DND-41 (cell line): ENCODE measurements around the gene RTN4RL1.

Experiments used
- ATAC-seq: fragments of 200-7000 bp; cut with Tn5 transposase; 3 replicates; pipeline ENCODE4 v1.9.1; 2021; ENCODE audit warnings: low read depth; ENCODE audit not compliant: insufficient read depth
- DNase-seq: peaks from one replicate; pipeline ENCODE4 v3.0.0-alpha.2; 2020
- H2AFZ ChIP-seq: 2 replicates; pipeline ENCODE4 v1.6.0; 2012; ENCODE audit warnings: low read depth, low read length
- H3K27ac ChIP-seq: 2 replicates; pipeline ENCODE4 v1.5.1; 2012; ENCODE audit warnings: low read length, inconsistent platforms
- H3K27me3 ChIP-seq: fragments of 200-600 bp; sonication (generic); 2 replicates; pipeline ENCODE4 v1.6.0; 2012; ENCODE audit warnings: low read length, mild to moderate bottlenecking, inconsistent platforms; ENCODE audit not compliant: insufficient read depth, poor library complexity
- H3K36me3 ChIP-seq: 2 replicates; pipeline ENCODE4 v1.5.1; 2012; ENCODE audit warnings: low read length, inconsistent platforms; ENCODE audit not compliant: insufficient read depth
- H3K4me1 ChIP-seq: 2 replicates; pipeline ENCODE4 v1.5.1; 2012; ENCODE audit warnings: mild to moderate bottlenecking, low read length; ENCODE audit not compliant: insufficient read depth
- H3K4me2 ChIP-seq: 2 replicates; pipeline ENCODE4 v1.6.0; 2012; ENCODE audit warnings: mild to moderate bottlenecking, moderate library complexity, low read length, inconsistent platforms; ENCODE audit not compliant: insufficient read depth
- H3K4me3 ChIP-seq, 2 experiments: fragments of 200-600 bp in 1 of 2; shearing (Covaris generic) in 1 of 2; 2 replicates each; pipeline ENCODE4 v1.5.1; 2012 to 2016; ENCODE audit warnings: inconsistent platforms in 2 of 2, low read length in 2 of 2, mild to moderate bottlenecking in 2 of 2, low read depth in 1 of 2, moderate library complexity in 1 of 2
- H3K79me2 ChIP-seq: 2 replicates; pipeline ENCODE4 v1.6.0; 2012; ENCODE audit warnings: low read length, inconsistent platforms; ENCODE audit not compliant: insufficient read depth
- H3K9ac ChIP-seq: 2 replicates; pipeline ENCODE4 v1.6.0; 2012; ENCODE audit warnings: low read depth, mild to moderate bottlenecking, inconsistent platforms, low read length, moderate library complexity
- H3K9me3 ChIP-seq: 2 replicates; pipeline ENCODE4 v1.5.1; 2012; ENCODE audit warnings: low read length, moderate library complexity, mild to moderate bottlenecking, inconsistent platforms; ENCODE audit not compliant: insufficient read depth, severe bottlenecking
- H4K20me1 ChIP-seq: 2 replicates; pipeline ENCODE4 v1.6.0; 2012; ENCODE audit warnings: low read length; ENCODE audit not compliant: insufficient read depth
- CTCF ChIP-seq: IDR thresholded peaks from 2 replicates; pipeline ENCODE4 v1.5.1; 2012; ENCODE audit warnings: borderline replicate concordance, low read length, moderate library complexity, mild to moderate bottlenecking; ENCODE audit not compliant: poor library complexity, severe bottlenecking; ENCODE audit errors: extremely low read depth
- EZH2 ChIP-seq: IDR thresholded peaks from 3 replicates; pipeline ENCODE4 v1.6.1; 2012; ENCODE audit warnings: borderline replicate concordance, low read depth, mild to moderate bottlenecking, moderate library complexity, low read length, inconsistent platforms; ENCODE audit not compliant: severe bottlenecking

RTN4RL1 gene

GRCh38 chr17:2024572-2025219 is 438 bp downstream of the RTN4RL1 start:
- Histone ChIP-seq H3K4me3 (peak overlapping the region; percentile 39 to 62), H3K9ac (peak overlapping the region; percentile 62), H4K20me1 (0 out of 2 replicates have a peak, but pooled peaks cover 1% of the 10 kb centered on the region), H3K79me2 (no peaks in the 10 kb centered on the region), H3K27me3 (peaks cover 44% of the 10 kb centered on the region), H2AFZ (peak overlapping the region; percentile 68), H3K4me1 (peaks cover 21% of the 10 kb centered on the region), H3K36me3 (no peaks in the 10 kb centered on the region), H3K9me3 (no peaks in the 10 kb centered on the region), H3K27ac (no peak overlapping the region), H3K4me2 (peak overlapping the region; percentile 86)
- no peak for DNase-seq
- TF ChIP-seq CTCF (no peak), EZH2 (peak; percentile 93)
- ATAC-seq = peak; percentile 43

- H3K9ac ChIP-seq = no peak overlapping the region; the same call in 1 of the 2 replicates
- H3K4me1 ChIP-seq = peaks cover 17% of the 10 kb centered on the region
- H2AFZ ChIP-seq = no peak overlapping the region
- peaks cover 52% of the 10 kb centered on the region for H3K27me3 ChIP-seq
- H4K20me1 ChIP-seq = no peaks in the 10 kb centered on the region; the same call in 1 of the 2 replicates
- H3K4me3 ChIP-seq = peak overlapping the region in 1 of 2 experiments; percentile 62; a peak in 1 of 4 replicates
- no peaks in the 10 kb centered on the region for H3K9me3 ChIP-seq
- peak overlapping the region; percentile 86 for H3K4me2 ChIP-seq
- ATAC-seq (no peak), DNase-seq (no peak)
- no peaks in the 10 kb centered on the region for H3K79me2 ChIP-seq
- no peak overlapping the region for H3K27ac ChIP-seq
- no peaks in the 10 kb centered on the region for H3K36me3 ChIP-seq
- no peak for TF ChIP-seq EZH2
- TF ChIP-seq CTCF = no peak
Measured at GRCh38 chr17:2023692-2024571, 1.2 kb downstream of the RTN4RL1 start.

GRCh38 chr17:2023256-2023655 is 1.9 kb downstream of the RTN4RL1 start:
- Histone ChIP-seq H3K36me3 (no peaks in the 10 kb centered on the region), H3K4me1 (peaks cover 17% of the 10 kb centered on the region), H3K27ac (no peak overlapping the region), H3K4me2 (no peak overlapping the region), H3K4me3 (no peak overlapping the region), H3K79me2 (no peaks in the 10 kb centered on the region), H2AFZ (no peak overlapping the region), H3K9ac (no peak overlapping the region), H3K27me3 (peaks cover 59% of the 10 kb centered on the region), H3K9me3 (no peaks in the 10 kb centered on the region), H4K20me1 (no peaks in the 10 kb centered on the region; the same call in 1 of the 2 replicates)
- TF ChIP-seq CTCF (no peak), EZH2 (no peak)
- ATAC-seq (no peak), DNase-seq (no peak)
